HG03196 (cell line): ENCODE measurements around the gene FYB2.

ENCODE experiments used
- ATAC-seq: cut with Tn5 transposase; IDR thresholded peaks from one replicate; pipeline ENCODE4 v1.9.1; 2021; ENCODE audit not compliant: unreplicated experiment

The FYB2 gene

DNA sequence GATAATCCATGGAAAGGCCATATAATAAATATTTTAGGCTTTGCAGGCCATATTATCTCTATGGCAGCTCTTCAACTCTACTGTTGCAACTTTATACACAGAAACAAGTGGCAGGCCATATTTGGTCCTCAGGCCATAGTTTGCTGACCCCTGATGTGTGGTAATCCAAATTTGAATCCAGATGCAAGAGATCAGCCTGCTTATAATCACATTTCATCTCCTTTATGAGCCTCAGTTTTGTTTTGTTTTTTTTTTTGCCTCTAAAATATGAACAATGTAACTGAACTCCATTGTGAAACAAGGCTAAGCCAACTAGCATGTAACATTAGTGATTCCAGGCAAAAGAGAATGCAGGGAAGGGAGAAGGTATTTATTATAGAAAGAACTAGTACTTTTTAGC is 92.5 kb downstream of the FYB2 start:
- no peak for ATAC-seq

DNA sequence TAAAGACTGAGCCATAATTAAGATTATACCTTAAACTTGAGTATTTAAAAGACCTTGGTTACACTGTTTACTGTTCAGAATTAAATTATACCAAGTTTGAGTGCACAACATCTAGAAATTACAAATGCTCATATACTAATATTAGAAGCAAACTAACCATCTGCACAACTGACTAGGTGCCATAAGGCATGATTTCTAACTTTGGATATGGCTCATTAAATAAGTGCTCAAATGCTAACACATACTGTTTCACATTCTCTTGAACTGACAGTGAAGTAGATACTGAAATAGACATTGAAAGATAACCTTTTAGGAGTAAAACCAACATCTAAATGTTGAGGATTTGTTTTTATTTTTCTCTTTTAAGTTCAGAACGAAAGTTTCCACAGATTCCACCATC is 100.0 kb downstream of the FYB2 start:
- ATAC-seq, result no peak

DNA sequence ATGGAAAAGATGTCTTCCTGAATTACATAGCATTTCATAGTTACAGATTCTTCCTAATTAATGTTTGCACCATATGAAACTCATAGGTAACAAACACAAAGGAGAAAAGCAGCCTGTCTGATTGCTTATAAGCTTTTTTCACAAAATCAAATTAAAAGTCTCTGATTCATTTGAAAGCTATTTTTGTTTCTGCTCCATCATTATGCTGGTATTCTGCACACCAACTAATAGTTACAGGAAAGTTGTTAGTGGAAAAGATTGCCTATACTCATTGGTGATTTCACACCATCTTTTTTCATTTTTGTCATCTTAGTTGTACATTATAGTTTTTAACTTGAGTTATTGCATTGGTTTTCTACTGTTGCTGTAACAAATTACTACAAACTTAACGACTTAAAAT is 104.0 kb downstream of the FYB2 start:
- no peak for ATAC-seq

DNA sequence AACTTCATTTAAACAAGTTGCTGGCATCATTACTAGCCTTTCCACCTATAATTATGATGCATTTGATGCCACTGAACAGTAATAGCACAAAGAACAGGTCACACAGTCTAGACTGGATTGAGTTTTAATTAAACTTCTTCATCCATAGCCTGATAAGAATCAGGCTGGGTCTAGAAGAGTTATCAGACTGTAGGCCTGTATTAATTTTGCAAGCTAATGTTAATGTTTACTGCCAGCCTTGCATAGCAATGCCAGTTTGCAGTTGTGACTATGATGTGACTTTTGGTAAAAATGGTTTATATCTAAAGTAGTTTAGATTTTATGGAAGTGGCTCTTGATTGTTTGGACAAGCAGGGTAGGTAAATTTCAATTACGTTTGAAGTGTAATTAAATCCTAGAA is 106.1 kb downstream of the FYB2 start:
- no peak for ATAC-seq

DNA sequence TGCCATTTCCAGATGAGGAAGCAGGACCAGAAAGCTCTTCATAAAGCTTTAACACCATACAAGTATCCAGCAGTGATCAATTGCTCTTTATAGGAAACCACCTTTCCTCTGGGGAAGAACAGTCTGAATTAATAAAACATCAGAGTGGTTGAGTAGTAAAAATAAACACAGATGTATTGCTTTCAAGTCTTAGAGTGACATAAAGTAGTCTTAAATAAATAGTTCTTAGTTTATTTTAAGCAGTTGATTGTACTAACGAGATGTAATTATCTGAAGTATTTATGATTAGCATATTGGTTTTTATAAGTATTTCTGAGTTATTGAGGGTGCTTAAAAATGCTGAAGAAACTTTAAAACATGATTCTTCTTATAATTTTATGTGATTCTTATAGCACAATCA is 107.1 kb downstream of the FYB2 start:
- no peak for ATAC-seq

DNA sequence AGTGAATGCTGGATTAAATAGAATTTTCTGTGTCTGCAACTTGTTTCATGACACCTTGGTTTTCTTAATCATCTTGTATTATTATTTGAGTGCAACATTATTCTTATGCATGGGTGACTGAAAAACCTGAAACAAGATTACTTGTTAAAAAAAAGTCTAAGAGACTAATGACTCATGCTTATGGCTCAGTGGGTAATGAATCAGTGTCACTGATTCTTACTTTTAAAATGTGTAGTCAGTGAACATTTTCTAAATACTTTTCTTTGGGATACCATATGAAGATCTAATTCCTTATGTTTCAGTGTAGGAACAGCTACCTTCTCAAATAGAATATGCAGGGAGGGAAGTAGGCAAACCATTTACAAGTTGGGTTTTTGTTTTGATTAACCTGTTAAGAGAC is 108.6 kb downstream of the FYB2 start:
- ATAC-seq, result no peak

DNA sequence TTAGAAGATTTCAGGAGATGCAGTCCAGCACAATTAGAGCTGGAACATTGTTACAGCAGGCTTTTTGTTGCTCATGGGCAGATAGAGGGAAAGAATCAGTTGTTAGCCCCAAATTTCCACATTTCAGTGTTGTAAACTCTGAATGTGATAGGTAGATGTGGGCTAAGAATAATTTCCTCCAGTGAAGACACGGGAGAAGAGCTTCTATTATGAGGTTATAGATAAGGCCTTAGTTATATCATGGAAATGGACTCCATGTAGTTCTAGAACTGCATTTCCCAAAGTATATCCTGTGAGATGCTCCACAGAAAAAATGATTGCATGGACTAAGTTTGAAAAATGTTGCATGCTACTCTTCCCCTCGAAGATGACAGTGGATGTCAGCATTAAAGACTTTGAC is 109.2 kb downstream of the FYB2 start:
- no peak for ATAC-seq

DNA sequence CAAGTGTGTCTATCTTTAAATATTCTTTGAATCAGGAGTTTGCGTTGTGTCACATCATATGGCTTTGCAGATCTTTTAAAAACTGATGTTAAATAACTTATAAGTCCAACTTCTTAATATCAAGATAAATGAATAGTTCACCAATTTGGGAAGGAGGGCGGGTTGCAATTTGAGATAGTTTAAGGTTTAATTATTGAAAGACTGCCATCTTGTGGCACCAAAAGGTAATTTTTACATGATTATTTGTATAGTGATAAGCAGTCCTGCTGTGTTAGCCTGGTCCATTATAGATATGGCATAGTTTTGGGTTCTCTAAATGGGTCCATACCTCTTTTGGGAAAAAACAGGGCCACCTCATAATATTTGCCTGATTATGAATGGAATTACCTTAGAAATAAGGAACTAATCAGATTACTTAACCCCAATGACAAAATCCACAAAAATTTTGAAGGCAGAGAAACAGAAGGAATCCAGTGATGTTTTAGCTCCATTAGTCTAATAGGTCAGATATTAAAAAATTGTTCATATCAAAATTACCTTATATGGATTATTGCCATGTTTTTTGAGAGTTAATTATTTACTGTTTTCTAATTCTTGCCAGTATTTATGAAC is 109.8 kb downstream of the FYB2 start:
- ATAC-seq, result no peak

DNA sequence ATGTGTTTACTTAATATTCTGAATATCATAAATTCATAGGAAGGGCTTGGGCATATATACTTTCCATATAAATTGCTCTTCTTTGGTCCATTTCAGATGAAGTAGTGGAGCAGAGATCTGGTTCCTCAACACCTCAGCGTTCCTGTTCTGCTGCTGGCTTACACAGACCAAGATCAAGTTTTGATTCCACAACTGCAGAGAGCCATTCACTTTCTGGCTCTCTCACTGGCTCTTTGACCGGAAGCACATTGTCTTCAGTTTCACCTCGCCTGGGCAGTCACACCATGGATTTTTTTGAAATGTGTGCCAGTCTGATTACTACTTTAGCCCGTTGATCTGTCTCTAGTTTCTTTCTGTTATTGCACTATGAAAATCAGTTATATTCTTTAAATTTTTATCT is 111.8 kb downstream of the FYB2 start:
- ATAC-seq, result no peak

DNA sequence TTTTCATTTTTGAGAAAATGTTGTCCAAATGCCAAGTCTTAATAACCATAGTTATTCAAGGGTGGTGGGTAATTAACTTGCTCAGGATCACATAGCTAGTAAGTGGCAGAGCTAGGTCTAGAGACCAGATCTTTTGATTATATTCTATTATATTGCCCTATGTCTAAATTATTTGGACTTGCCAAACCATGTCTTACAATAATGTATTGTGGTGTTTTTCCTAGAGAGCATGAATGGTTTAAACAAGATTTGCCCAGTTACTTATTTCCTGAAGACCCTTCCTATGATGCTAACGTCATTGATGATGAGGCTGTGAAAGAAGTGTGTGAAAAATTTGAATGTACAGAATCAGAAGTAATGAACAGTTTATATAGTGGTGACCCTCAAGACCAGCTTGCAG is 115.5 kb downstream of the FYB2 start:
- no peak for ATAC-seq

DNA sequence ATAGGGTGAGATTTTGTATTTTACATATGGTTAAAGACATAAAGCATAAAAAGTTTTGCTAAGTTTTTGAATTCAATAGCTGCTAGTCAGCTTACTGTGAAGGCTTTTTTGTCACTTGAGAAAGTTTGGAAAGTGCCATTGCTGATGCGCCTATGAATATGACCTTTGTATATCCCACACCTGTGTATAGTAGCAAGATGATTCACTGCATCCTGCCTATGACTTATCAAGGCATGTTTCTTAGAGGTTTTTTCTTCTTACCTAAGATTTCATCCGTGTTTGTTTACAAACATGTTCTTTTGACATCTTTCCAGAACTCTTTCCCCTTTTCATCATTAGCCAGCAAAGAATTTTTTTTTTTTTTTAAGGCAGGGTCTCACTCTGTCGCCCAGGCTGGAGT is 122.5 kb downstream of the FYB2 start:
- ATAC-seq, result no peak

DNA sequence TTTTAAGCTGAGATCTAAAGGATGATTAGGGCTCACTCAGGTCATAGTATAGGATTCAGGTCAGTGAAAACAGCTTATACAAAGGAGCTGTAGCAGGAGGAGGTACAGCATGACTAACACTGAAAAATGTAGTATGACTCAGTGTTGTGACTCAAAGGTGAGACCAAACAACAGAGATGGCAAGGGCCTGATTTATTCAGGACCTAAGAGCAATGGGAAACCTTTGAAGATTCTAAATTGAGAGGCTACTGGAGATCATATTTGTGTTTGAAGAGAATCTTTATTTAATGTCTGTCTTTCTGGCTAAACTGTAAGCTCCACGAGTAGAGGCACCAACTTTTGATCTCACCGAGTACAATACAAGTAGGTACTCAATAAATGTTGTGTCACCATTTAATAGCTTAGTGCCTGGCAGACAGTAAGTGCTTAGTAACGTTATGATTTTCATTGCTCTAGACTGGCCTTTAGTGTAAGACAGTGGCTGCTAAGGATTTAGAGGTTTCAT is 130.6 kb downstream of the FYB2 start:
- peak; percentile 78 for ATAC-seq

DNA sequence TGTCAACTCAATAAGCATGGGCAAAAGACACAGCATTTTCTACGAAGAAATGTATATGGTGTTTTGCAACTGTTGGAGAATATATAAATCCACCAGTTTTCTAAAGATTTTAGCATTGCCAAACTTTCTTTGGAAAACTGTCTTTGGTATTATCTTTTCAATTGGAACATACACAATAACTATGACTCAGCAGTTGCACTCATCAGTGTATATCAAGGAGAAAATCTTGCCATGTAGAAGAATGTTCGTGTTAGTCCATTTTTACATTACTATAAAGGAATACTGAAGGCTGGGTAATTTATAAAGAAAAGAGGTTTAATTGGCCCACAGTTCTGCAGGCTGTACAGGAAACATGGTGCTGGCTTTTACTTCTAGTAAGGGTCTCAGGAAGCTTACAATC is 133.0 kb downstream of the FYB2 start:
- ATAC-seq, result no peak

DNA sequence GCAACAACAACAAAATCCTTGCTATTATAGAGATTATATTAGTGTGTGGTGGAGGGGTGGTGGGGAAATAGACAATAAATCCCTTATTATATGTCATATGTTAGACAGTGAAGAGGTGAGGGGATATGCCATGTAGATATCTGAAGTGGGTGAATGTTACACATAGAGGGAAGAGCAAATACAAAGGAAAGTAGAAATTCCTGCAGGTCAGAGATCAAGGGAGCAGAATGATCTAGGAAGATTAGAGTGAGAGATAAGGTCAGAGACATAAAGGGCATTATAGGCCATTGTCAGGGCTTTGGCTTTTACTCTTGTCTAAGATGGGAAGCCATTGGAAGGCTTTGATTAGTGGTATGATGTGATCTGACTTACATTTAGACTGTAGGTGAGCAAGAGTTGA is 135.6 kb downstream of the FYB2 start:
- no peak for ATAC-seq

DNA sequence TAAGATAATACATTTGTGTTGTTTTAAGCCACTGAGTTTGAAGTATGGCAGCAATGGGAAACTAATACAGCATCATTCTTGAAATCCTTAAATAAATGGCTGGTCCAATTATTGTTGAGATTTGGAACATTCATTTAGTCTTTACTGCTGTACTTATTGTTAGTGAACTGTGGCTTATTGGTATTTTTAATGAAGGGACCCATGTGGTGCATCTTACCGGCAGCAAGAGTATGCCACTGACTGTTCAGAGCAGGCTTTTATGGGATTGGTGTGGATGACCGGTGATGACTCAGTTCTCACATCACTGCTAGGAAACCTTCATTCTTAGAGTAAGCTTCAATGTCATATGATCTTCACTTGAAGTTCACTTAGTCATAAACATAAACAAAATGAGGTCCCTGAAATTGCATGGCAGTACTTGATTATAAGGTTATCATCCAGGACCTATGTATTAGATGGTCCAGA is 142.6 kb downstream of the FYB2 start:
- ATAC-seq, result no peak

DNA sequence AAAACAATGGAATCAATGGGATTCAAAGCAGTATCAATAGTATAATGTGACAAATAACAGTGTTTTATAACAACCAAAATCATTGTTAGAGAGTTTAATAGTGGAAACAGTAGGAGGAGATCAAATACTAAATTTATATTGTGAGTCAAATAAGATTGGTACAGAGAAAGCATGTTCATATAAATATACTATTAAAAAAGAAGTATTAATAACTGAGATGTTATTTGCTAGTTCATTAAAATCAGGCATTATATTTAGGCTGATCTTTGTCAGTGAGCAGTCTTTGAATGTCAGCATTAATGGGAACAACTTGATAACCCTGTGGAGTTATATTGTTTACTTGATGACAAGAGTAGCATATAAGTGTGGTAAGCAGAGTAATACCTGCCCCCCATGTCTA is 143.4 kb downstream of the FYB2 start:
- ATAC-seq, result no peak

DNA sequence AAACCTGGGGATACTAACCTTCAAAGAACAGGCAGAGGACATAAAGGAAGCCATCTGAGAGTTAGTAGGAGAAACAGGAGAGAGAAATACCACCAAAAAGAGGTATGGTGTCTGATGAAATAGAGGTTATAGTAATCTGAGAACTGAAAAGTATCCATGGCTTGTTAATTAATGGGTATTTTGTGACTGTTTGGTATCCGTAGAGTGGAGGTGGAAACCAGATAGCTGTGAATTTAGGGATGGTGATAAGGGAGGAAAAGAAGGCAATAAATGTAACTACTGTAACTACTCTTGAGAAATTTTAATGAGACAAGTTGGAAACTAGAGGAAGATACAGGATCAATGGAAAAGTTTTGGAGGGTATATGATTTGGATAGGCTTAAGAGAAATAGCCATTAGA is 146.6 kb downstream of the FYB2 start:
- no peak for ATAC-seq

DNA sequence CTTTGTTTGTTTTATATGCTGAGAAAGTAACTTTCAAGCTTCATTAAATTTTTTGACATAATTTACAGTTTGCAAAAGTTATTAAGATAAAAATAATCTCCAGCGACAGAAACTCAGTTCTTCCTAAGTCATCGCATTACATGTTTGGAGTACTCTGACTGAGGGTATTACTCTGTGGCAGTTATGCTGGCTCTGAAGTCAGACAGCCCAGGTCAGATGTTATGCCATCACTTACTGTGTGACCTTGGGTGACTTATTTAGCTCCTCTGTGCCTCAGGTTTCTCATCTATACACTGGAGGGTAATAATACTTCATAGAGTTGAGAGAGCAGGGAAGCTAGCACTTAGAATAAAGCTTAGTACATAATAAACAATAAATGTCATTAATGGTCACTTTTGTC is 147.7 kb downstream of the FYB2 start:
- no peak for ATAC-seq

DNA sequence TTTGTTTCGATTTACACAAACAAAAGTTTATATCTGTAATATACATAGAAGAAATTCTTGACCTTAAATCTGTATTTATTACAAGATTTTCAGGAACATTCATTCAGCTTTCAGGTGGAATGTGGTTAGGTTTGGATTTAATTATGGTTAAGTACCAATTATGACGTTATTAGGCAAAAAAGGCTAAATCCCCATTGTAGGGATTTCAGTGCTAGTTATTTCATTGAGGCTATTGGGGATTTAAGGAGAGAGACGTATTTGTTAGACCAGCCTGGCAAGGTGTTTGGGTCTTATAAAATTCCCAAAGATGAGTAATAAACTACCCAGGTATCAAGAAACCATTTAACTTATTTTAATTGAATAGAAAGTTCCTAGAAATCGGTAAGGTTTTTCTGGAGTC is 148.1 kb downstream of the FYB2 start:
- ATAC-seq, result no peak

DNA sequence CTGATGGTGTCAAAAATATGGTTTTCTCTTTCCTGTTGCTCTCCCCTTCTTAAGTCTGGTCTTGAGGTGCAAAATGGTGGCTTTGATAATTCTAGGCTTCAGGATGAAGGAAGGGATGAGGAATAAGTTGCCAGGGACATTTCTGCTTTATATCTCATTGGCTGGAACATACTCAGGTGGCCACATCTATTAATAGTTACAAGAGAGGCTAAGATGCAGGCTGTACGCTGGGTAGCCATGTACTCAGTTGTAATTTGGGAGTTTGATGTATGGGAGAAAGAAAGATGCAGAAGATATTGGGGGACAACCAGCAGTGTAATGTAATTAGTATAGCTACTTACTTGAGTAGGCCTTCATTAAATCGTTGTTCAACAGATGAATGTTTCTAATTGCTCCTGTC is 148.9 kb downstream of the FYB2 start:
- ATAC-seq, result no peak
